K562 (cell line): ENCODE measurements around the gene UBE2D2. TPM values are rescaled to one million over a fixed set of nuclear protein-coding genes. Genes with fewer than 3 reads are reported as not detected.

ENCODE experiments used
- BRD9 ChIP-seq: fragments of 450-650 bp; IDR thresholded peaks from 2 replicates; pipeline ENCODE4 v1.6.1; 2018; ENCODE audit warnings: low read depth; ENCODE audit not compliant: partially characterized antibody
- HNRNPLL ChIP-seq: fragments of 200-400 bp; formaldehyde crosslinking; IDR thresholded peaks from 2 replicates; pipeline ENCODE4 v1.6.1; 2017; ENCODE audit warnings: low read length, low read depth, mild to moderate bottlenecking; ENCODE audit not compliant: poor library complexity, severe bottlenecking
- KDM1A ChIP-seq, 2 experiments: fragments of 450-650 bp; IDR thresholded peaks; 2 replicates each; pipeline ENCODE4 v1.6.1; 2016; ENCODE audit warnings: mild to moderate bottlenecking in 2 of 2
- NR2C1 ChIP-seq, 2 experiments: fragments of 450-650 bp; IDR thresholded peaks; 2 replicates each; pipeline ENCODE4 v1.6.1; 2017; ENCODE audit warnings: mild to moderate bottlenecking in 2 of 2, antibody characterized with exemption in 1 of 2, inconsistent platforms in 1 of 2, missing compliant biosample characterization in 1 of 2, missing genetic modification characterization in 1 of 2
- PHB2 ChIP-seq: fragments of 450-650 bp; IDR thresholded peaks from 2 replicates; pipeline ENCODE4 v1.6.1; 2017; ENCODE audit warnings: low read depth
- POLR3G ChIP-seq: IDR thresholded peaks from 2 replicates; pipeline ENCODE4 v1.6.1; 2011; ENCODE audit not compliant: insufficient read length, insufficient replicate concordance; ENCODE audit errors: extremely low read depth
- RFX5 ChIP-seq: IDR thresholded peaks from 2 replicates; pipeline ENCODE4 v1.6.1; 2011; ENCODE audit warnings: low read depth, mild to moderate bottlenecking, improper control_type of control experiment, low read length
- XRCC4 ChIP-seq: IDR thresholded peaks from one replicate; pipeline ENCODE4 v1.6.1; 2011; ENCODE audit not compliant: insufficient read depth, insufficient read length; ENCODE audit errors: extremely low read depth
- ZBTB7A ChIP-seq: IDR thresholded peaks from 2 replicates; pipeline ENCODE4 v1.6.1; 2011; ENCODE audit warnings: low read depth, mild to moderate bottlenecking, low read length, moderate library complexity, borderline replicate concordance; ENCODE audit not compliant: control insufficient read depth
- ZBTB8A ChIP-seq: fragments of 450-650 bp; IDR thresholded peaks from 2 replicates; pipeline ENCODE4 v1.6.1; 2018; ENCODE audit warnings: mild to moderate bottlenecking, moderate library complexity; ENCODE audit not compliant: partially characterized antibody
- ZHX1 ChIP-seq: fragments of 150-350 bp; conservative IDR thresholded peaks from 2 replicates; pipeline ENCODE4 v1.6.1; 2014; ENCODE audit warnings: low read length
- ZNF232 ChIP-seq: sonication (generic); formaldehyde crosslinking; IDR thresholded peaks from 2 replicates; pipeline ENCODE4 v1.8.0; 2022; ENCODE audit warnings: mild to moderate bottlenecking, missing genetic modification reagents
- ZNF518B ChIP-seq: fragments of 250-450 bp; sonication (Bioruptor Pico); IDR thresholded peaks from 2 replicates; pipeline ENCODE4 v1.5.0; 2021; ENCODE audit warnings: mild to moderate bottlenecking, moderate library complexity
- ZNF740 ChIP-seq, 3 experiments: fragments of 200-800 bp in 1 of 3; sonication (Bioruptor generic) in 1 of 3; sonication (generic) in 1 of 3; formaldehyde crosslinking in 1 of 3; IDR thresholded peaks; 2 replicates each; pipeline versions ENCODE4 v1.6.1 to v1.8.0; 2016 to 2022; ENCODE audit warnings: mild to moderate bottlenecking in 2 of 3, missing compliant biosample characterization in 2 of 3, missing genetic modification characterization in 2 of 3, missing genetic modification reagents in 1 of 3
- polyA plus RNA-seq, 8 experiments: library from polyadenylated mRNA; depleted of rRNA in 4 of 8; stranded (reverse) in 5 of 8; unstranded in 3 of 8; fragments of >200 nt; fragmentation: Nextera tagmentation in 2 of 8; fragmentation: Illumina TruSeq in 1 of 8; extraction: Ambion mirVana in 2 of 8; extraction: Trizol in 1 of 8; gene quantifications; 2 replicates each; pipeline versions ENCODE4 v1.2.1 to v1.2.3, GENCODE V29; 2011 to 2014; ENCODE audit warnings: inconsistent platforms in 1 of 8, missing spikeins in 1 of 8
- total RNA-seq, 7 experiments: library from RNA; depleted of rRNA in 6 of 7; stranded (reverse); fragments of >200 nt in 6 of 7; fragmentation: Illumina TruSeq in 2 of 7; extraction: Trizol in 2 of 7; gene quantifications; 2 replicates each; pipeline versions ENCODE4 v1.2.1 to v1.2.3, GENCODE V29; 2011 to 2021; ENCODE audit warnings: low replicate concordance in 1 of 7
- TF ChIP-seq, protein P1 (sequence below): fragments of 250-450 bp; sonication (Bioruptor Pico); IDR thresholded peaks from 2 replicates; pipeline ENCODE4 v1.8.0; 2022; ENCODE audit warnings: moderate library complexity, mild to moderate bottlenecking, inconsistent platforms
- TF ChIP-seq, protein P2 (sequence below): sonication (generic); formaldehyde crosslinking; IDR thresholded peaks from 2 replicates; pipeline ENCODE4 v1.8.1; 2023; ENCODE audit warnings: mild to moderate bottlenecking, missing genetic modification reagents

UBE2D2 gene
- total and polyA plus RNA-seq, 9 of the 15 experiments (the other 6 are each of a cell fraction or from before 2014, with no cell fraction given), result 53.6 to 198 (median 122) TPM

GRCh38 chr5:139637438-139638089 lies 76.4 kb downstream of the UBE2D2 start (continued):
- TF ChIP-seq POLR3G, result no peak
- peak; percentile 81 for TF ChIP-seq BRD9
- TF ChIP-seq PHB2, result no peak
- TF ChIP-seq ZNF740 (CRISPR knock-in tag; IDR thresholded peaks at IDR 0.05), result peak; percentile 86
- peak in 1 of 2 experiments; percentile 94; a peak in 2 of 4 replicates for TF ChIP-seq ZNF740 (tag; IDR thresholded peaks at IDR 0.05)
- peak; percentile 58; the same call in 1 of the 2 replicates for TF ChIP-seq ZNF232 (CRISPR knock-in tag)
- TF ChIP-seq, protein P1, sequence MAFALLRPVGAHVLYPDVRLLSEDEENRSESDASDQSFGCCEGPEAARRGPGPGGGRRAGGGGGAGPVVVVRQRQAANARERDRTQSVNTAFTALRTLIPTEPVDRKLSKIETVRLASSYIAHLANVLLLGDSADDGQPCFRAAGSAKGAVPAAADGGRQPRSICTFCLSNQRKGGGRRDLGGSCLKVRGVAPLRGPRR (CRISPR knock-in tag), result no peak
- TF ChIP-seq ZBTB7A, result peak; percentile 97
- TF ChIP-seq ZNF518B (CRISPR knock-in tag), result no peak
- TF ChIP-seq NR2C1 (IDR thresholded peaks at IDR 0.05), result no peak
- peak; percentile 8; the same call in 1 of the 2 replicates for TF ChIP-seq NR2C1 (tag; IDR thresholded peaks at IDR 0.05)
- TF ChIP-seq, protein P2, sequence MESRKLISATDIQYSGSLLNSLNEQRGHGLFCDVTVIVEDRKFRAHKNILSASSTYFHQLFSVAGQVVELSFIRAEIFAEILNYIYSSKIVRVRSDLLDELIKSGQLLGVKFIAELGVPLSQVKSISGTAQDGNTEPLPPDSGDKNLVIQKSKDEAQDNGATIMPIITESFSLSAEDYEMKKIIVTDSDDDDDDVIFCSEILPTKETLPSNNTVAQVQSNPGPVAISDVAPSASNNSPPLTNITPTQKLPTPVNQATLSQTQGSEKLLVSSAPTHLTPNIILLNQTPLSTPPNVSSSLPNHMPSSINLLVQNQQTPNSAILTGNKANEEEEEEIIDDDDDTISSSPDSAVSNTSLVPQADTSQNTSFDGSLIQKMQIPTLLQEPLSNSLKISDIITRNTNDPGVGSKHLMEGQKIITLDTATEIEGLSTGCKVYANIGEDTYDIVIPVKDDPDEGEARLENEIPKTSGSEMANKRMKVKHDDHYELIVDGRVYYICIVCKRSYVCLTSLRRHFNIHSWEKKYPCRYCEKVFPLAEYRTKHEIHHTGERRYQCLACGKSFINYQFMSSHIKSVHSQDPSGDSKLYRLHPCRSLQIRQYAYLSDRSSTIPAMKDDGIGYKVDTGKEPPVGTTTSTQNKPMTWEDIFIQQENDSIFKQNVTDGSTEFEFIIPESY (CRISPR knock-in tag), result peak; percentile 72; the same call in 1 of the 2 replicates
- TF ChIP-seq ZHX1, result 0 out of 2 replicates have a peak, but pooled peaks have one; percentile 27
- no peak for TF ChIP-seq XRCC4
- TF ChIP-seq RFX5, result no peak
- no peak for TF ChIP-seq HNRNPLL
- TF ChIP-seq ZBTB8A, result no peak
- TF ChIP-seq KDM1A (IDR thresholded peaks at IDR 0.05), result peak; percentile 16 to 85; a peak in 2 of 4 replicates
